Measurements from ENCODE around the gene ST7L. TPM values are rescaled to one million over a fixed set of nuclear protein-coding genes. Genes with fewer than 3 reads are reported as not detected.

The ST7L gene
- total RNA-seq, 2 experiments from 2014 or later = 25.5 to 29.8 TPM

- POLR2A ChIA-PET = no interaction called here
- H3K4me1 ChIP-seq (ENCODE audit: insufficient read depth, low read length) = no peaks in the 10 kb centered on the region
- H3K9me3 ChIP-seq (ENCODE audit: control insufficient read depth in 1 of 2, insufficient read depth in 1 of 2, low read length in 2 of 2) = no peaks in the 10 kb centered on the region
- H3K27ac Mint-ChIP-seq = no peak overlapping the region
- no peak overlapping the region for H3K4me3 ChIP-seq (ENCODE audit: low read length)
- no peaks in the 10 kb centered on the region for H3K4me1 Mint-ChIP-seq (ENCODE audit: low read depth)
- H3K36me3 Mint-ChIP-seq (ENCODE audit: low read depth) = peaks cover 9% of the 10 kb centered on the region
- ATAC-seq (ENCODE audit: poor library complexity) (no peak), DNase-seq (no peak)
- H3K36me3 ChIP-seq (ENCODE audit: insufficient read depth, low read length) = peaks cover 3% of the 10 kb centered on the region
- intact Hi-C loops (cut with DNase I, micrococcal nuclease) = no loop called here
- no peaks in the 10 kb centered on the region for H3K27me3 ChIP-seq (ENCODE audit: control insufficient read depth in 1 of 2, insufficient read depth in 2 of 2, low read length in 2 of 2)
- H3K9me3 Mint-ChIP-seq = no peaks in the 10 kb centered on the region
- no peak for TF ChIP-seq CTCF (IDR thresholded peaks at IDR 0.05)
- H3K4me3 Mint-ChIP-seq = no peak overlapping the region
- H3K27ac ChIP-seq (ENCODE audit: low read depth in 1 of 2, low read length in 2 of 2) = no peak overlapping the region
- no peaks in the 10 kb centered on the region for H3K27me3 Mint-ChIP-seq
- CTCF ChIA-PET = no interaction called here
Measured at GRCh38 chr1:112528076-112528475, 90.9 kb downstream of the ST7L start.

- Histone ChIP-seq H3K36me3 (ENCODE audit: insufficient read depth, low read length) (no peaks in the 10 kb centered on the region), H3K9me3 (ENCODE audit: control insufficient read depth in 1 of 2, insufficient read depth in 1 of 2, low read length in 2 of 2) (no peaks in the 10 kb centered on the region), H3K27me3 (ENCODE audit: control insufficient read depth in 1 of 2, insufficient read depth in 2 of 2, low read length in 2 of 2) (no peaks in the 10 kb centered on the region), H3K4me1 (ENCODE audit: insufficient read depth, low read length) (no peaks in the 10 kb centered on the region), H3K4me3 (ENCODE audit: low read length) (no peak overlapping the region), H3K27ac (ENCODE audit: low read depth in 1 of 2, low read length in 2 of 2) (no peak overlapping the region)
- DNase-seq = no peak
- TF ChIP-seq CTCF (IDR thresholded peaks at IDR 0.05) = no peak
- POLR2A ChIA-PET = no interaction called here
- Mint-ChIP-seq H3K27me3 (no peaks in the 10 kb centered on the region), H3K27ac (no peak overlapping the region), H3K4me3 (no peak overlapping the region), H3K9me3 (no peaks in the 10 kb centered on the region), H3K4me1 (ENCODE audit: low read depth) (no peaks in the 10 kb centered on the region), H3K36me3 (ENCODE audit: low read depth) (peaks cover 9% of the 10 kb centered on the region)
- no peak for ATAC-seq (ENCODE audit: poor library complexity)
- intact Hi-C loops (cut with DNase I, micrococcal nuclease) = no loop called here
- CTCF ChIA-PET = no interaction called here
Measured at GRCh38 chr1:112527266-112528010, 91.5 kb downstream of the ST7L start.

GRCh38 chr1:112524986-112525385 is 94.0 kb downstream of the ST7L start:
- Mint-ChIP-seq H3K9me3 (no peaks in the 10 kb centered on the region), H3K27ac (no peak overlapping the region), H3K36me3 (ENCODE audit: low read depth) (peaks cover 4% of the 10 kb centered on the region), H3K4me1 (ENCODE audit: low read depth) (no peaks in the 10 kb centered on the region), H3K4me3 (no peak overlapping the region), H3K27me3 (no peaks in the 10 kb centered on the region)
- intact Hi-C loops (cut with DNase I, micrococcal nuclease) = no loop called here
- DNase-seq (no peak), ATAC-seq (ENCODE audit: poor library complexity) (no peak)
- TF ChIP-seq CTCF (IDR thresholded peaks at IDR 0.05) = no peak
- Histone ChIP-seq H3K4me3 (ENCODE audit: low read length) (no peak overlapping the region), H3K4me1 (ENCODE audit: insufficient read depth, low read length) (no peaks in the 10 kb centered on the region), H3K9me3 (ENCODE audit: control insufficient read depth in 1 of 2, insufficient read depth in 1 of 2, low read length in 2 of 2) (no peaks in the 10 kb centered on the region), H3K36me3 (ENCODE audit: insufficient read depth, low read length) (no peaks in the 10 kb centered on the region), H3K27me3 (ENCODE audit: control insufficient read depth in 1 of 2, insufficient read depth in 2 of 2, low read length in 2 of 2) (no peaks in the 10 kb centered on the region), H3K27ac (ENCODE audit: low read depth in 1 of 2, low read length in 2 of 2) (no peak overlapping the region)
- POLR2A ChIA-PET = no interaction called here
- CTCF ChIA-PET = no interaction called here

Data from CD4-positive, alpha-beta T cell (primary cell).